GM19463 (cell line): Measurements from ENCODE around the gene SLC7A4.

ENCODE experiments used
- ATAC-seq: cut with Tn5 transposase; IDR thresholded peaks from one replicate; pipeline ENCODE4 v1.9.1; 2021; ENCODE audit warnings: mild to moderate bottlenecking, moderate library complexity; ENCODE audit not compliant: unreplicated experiment

The SLC7A4 gene

DNA sequence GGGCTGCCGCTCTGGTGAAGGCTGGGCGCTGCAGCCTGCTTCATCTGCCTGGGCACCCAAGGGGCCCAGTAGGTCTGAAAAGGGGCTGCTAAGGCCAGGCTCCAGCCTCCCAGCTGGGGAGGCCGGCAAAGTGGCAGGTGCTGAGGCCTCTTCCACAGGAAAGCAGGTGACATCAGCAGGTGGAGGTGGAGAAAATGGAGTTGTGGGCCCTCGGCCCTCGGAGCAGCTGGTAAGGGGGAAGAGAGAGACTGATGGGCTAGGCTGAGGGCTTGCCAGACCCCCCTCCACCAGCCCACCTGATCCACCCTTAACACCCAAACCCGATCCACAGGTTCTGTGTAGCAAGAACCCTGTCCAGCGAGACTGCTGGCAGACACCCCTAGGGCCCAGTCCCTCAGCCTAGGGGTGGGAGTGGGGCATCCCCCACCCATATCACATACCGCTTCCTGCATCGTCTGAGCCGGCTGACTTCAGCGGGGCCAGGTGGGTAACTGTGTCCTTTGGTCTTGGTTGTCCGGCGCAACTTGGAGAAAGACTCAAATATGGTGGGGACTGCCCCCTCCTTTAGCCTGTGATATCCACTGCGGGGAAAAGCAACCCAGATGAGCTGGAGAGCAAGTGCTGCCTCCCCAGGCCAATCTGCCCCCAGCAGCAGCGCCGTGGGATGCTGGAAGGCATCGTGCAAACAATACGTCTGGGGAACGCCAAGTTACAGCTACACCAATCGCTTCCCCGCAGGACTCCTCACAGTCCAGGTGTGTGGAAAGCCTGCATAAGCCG, 32.0 kb downstream of the SLC7A4 start:
- ATAC-seq, result no peak

DNA sequence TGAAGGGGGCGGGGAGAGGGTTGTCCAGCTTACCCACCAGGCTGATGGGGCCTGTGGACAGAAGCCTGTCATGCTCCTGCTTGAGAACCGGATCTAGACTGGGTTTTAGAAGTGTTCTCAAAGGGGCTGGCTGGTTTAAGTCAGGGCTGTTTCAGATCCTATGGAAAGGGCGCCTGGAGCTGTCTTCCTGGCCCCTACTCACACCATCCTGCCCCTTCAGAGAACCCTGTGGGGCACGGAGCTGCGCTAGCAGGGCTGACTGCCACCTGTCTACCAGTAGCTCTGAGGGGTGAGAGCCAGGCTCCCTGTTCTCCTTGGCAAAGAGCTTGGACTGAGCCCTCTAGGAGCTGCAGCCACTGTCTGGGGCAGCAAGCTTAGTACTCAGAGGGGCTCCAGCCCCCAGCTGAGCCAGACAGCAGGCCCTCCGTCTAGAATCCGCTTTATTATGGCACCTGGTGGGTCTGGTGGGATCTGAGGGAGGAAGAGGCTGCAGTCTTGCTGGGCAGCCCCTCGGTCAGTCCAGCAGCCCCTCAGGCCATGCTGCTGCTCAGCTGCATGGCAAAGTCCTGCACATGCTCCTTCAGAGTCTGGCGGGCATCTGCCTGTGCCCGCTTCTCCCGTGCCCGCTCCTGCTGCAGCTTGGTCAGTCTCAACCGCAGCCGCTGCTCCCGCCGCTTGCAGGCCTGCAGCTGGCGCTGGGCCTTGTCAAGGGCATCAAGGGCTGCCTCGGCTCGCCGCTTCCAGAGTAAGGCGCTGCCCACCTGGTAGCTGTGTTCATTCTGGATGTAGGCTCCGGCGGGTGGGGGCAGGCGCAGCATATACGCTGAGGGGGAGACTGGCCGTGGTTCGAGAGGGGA, 32.8 kb downstream of the SLC7A4 start:
- no peak for ATAC-seq

DNA sequence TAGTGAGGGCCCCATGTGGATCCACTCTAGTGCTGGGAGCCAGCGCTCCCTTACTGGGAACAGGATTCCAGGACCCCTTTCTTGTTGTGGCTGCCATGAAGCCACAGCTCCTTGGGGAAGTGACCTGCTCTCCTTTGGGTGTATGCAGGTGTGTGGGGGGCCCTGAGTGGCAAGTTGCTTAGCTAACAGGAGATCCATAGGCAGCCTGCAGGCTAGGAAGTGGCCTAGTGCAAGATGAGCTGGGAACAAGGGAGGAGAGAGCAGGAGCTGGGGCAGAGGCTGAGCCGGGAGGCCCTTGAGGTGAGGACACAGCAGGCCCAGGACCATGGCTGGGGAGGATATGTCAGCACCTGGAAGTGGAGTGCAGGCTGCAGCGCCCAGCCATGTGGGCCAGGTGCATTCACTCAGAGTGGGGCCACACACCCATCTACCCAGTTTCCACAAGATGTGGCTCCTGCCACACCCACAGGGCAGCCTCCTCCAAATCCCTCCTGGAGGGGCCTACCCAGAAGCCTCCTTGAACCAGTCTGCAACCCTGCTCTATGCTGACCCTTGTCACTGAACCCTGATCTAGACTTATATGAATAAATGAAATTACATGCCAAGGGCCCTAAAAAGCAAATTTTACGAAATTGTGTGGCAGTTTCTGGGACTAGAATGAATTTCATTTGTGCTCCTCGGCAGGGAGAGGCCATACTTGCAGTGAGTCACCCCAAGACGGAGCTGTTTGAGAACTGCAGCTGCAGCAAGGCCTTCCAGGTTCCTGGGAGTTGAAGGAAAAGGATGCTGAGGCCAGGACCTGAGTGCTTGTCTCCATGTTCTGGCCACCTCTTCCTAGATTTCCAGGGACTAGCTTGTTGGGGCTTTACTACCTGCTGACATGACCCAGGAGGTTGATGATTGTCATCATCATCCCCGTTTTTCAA, 33.7 kb downstream of the SLC7A4 start:
- no peak for ATAC-seq

DNA sequence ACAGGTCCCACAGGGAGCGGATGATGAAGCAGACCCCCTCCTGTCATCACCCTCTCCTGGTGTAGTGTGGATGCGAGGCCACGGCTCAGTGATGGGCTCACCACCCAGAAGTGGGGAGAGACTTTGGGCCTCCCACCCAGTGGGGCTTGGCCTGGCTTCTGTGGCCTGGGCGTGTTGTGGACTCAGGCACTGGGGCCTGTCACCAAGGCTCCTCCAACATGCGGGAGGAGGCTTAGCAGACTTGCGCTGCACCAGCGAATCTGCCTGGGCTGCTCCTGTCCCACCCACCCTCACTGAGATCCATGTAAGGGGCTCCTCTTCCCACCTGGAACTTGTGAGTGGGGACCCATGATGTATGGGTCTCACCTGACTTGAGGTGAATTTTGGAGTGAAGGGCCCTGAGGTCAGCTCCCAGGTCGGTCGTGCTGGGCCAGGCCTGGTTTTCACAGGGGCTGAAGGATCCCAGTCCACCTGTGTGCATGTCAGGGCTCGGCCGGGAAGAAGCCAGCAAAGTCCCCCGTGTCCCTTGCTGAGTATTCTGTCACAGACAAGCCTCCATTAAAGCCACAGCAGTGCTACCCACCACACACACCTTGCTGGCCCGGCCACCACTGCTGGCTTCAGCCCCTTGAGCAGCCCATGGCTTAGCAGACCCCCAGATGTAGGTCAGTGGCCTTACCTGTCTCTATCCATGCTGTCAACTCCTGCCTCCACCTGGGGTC, 34.7 kb downstream of the SLC7A4 start:
- ATAC-seq, result no peak

DNA sequence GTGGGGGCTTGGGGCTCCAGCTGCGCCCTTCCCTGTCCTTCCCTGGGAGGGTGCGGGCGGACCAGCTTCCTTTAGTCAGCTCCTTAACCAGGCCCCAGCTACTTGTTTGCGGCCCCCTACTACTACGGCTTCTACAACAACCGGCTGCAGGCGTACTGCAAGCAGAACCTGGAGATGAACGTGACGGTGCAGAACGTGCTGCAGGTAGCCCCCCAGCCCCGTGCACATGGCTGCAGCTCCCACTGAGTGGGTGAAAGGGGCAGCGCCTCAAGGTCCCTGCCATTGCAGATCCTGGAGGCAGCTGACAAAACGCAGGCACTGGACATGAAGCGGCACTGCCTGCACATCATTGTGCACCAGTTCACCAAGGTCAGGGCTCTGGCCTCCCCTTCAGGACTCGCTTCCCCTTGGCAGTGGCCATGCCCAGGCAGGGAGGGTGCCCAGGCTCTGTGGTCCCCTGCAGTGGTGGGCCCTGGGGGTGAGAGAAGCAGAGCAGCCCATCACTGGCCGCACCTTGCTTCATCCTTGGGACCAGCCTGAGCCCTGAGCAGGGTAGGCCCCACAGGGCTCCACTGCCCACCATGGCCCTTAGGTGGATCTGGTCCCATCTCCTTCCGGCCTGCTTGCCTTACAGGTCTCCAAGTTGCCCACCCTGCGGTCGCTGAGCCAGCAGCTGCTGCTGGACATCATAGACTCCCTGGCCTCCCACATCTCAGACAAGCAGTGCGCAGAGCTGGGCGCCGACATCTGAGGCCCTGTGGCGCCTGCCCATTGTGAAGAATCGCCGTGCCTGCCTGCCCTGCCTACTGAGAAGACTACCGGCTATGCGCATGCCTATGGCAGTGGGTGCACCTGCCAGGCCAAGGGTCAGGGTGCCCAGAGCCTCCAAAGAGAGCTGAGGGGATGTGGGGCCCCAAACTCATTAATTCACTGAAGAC, 35.5 kb downstream of the SLC7A4 start:
- no peak for ATAC-seq

DNA sequence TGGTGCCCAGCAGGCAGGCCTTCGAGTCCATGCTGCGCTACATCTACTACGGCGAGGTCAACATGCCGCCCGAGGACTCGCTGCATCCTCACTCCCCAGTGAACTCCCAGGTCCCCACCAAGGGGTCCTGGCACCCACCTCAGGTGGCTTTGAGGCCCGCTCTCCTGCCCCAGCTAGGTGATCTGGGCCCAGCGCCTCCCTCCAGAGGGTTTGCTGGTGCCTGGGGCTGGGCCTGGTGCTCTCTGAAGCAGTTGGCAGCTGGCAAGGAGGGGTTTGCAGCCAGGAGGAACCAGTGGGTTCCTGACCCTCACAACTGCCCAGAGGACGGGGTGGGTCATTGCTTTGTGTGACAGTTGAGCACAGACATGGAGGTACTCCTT, 36.3 kb downstream of the SLC7A4 start:
- ATAC-seq, result no peak

DNA sequence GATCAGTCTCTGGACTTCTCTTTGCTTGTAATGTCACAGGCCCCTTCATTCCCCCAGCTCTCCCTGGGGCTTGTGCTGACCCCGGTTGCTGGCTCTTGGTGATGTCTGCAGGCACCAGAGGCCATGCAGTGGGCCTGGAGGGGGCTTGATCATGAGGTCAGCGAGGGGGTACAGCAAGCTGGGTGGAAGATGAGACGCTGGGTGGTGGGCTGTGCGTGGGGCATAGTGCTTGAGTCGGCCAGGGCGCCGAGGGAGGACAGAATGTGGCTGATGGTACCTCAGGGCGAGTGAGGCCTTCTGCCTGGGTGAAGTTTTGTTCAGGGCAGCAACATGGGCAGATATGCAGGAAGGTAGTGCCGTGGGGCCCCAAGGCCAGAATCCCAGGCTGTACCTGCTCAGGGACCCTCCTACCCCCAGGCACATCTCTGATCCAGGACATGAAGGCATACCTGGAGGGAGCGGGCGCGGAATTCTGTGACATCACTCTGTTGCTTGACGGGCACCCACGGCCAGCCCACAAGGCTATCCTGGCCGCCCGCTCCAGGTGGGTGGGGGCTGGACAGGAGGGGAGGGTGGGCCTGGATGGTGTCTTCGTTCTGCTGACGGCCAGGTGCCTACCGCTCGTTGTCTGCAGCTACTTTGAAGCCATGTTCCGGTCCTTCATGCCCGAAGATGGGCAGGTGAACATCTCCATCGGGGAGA, 36.9 kb downstream of the SLC7A4 start:
- no peak for ATAC-seq

DNA sequence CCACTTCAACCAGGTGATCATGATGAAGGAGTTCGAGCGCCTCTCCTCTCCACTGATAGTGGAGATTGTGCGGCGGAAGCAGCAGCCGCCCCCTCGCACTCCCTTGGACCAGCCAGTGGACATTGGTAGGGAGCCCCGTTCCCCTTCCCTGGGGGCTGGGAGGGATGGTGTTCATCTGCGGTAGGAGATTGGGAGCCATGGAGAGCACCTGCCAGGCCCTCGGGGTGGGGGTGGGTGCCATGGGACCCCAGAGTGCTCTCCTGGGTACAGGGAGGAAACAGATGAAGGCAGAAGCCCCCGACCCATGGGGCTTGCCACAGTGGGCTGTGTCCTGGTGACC, 37.5 kb downstream of the SLC7A4 start:
- ATAC-seq, result no peak

DNA sequence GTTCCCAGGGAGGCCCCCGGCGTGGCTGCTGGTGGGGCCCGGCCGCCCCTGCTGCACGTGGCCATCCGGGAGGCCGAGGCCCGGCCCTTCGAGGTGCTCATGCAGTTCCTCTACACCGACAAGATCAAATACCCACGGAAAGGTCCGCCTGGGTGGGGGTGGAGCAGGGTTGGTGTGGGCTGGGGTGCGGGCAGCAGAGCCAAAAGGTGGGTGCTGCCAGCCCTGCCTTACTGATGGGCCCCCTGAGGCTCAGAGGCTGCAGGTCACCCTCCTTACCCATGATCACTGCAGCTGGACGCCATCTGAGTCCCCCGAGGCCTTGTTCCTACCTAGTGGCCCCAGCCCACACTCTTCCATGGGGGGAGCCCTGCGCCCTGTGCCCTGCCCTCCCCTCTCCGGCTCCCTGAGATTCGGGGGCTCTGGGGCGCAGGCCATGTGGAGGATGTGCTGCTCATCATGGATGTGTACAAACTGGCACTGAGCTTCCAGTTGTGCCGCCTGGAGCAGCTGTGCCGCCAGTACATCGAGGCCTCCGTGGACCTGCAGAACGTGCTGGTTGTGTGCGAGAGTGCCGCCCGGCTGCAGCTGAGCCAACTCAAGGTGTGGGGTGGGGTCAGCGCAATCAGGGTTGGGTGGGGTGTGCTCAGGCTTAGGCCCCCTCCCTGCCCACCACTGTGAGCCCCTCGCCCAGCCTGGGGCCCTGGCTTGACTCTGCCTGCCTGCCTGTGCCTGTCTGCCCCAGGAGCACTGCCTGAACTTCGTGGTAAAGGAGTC, 38.0 kb downstream of the SLC7A4 start:
- ATAC-seq, result no peak

DNA sequence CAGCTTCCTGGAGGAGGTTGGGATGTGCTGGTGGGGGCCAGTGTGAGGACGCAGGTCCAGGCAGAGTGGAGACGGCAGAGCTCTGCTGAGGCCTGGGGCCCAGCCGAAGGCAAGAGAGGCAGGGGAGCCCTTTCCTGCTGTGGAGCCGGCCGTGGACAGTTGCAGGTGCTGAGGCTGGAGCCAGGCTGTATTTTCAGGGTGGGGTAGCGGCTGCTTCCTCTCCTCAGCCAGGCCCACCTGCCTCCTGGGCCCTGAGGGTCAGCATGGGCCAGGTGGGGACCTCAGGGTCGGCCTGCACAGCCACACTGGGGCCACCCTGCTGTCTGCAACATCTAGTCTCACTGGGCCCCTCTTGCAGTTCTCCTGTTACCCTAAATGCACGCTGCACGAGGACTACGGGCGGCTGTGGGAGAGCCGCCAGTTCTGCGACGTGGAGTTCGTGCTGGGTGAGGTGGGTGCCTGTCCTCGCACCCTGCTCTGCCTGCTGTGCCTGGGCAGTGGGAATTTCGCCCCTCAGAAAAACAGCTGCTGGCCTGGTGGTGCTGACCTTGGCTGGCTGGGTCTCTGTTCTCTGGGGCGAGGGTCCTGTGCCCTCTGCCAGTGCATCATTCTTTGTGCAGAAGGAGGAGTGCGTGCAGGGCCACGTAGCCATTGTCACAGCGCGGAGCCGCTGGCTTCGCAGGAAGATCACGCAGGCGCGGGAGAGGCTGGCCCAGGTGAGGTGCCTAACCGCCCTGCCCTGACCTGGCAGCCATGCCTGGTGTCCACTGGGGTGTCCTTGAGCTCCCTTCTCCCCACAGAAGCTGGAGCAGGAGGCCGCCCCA, 38.8 kb downstream of the SLC7A4 start:
- ATAC-seq, result no peak

DNA sequence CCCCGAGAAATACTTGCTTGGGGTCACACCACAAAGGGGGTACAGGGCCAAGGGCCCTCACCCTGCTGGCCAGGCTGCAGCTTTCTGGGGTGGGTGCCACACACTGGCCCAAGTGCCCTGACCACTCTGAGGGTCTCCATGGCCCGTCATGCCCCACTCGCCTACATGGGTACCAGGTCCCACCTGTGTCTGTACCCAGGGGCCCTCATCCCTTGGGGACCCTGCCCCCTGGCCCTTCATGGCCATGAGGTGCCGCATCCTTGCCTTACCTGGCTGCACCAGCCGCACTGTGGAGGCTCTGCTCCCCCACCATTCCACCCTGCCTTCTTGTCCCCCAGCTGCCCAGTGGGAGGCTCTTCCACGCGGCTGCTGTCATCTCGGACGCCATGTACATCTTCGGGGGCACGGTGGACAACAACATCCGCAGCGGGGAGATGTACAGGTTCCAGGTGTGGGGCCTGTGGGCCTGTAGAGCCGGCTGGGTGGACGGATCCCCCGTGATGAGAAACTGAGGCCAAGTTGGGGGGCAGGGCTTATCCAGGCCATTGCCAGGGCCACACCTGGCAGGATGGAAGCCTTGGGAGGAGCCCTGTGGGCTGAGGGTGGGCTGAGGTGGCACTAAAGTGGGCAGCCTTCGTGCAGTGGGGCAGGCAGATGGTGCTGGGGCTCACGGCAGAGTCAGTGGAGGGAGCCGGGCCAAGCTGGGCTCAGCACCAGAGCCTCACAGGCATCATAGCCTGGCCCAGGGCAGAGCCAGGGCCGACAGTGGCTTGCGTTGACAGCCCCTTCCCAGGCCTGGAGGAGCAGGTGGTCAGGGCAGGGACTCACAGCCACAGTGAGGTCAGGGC, 39.7 kb downstream of the SLC7A4 start:
- no peak for ATAC-seq

DNA sequence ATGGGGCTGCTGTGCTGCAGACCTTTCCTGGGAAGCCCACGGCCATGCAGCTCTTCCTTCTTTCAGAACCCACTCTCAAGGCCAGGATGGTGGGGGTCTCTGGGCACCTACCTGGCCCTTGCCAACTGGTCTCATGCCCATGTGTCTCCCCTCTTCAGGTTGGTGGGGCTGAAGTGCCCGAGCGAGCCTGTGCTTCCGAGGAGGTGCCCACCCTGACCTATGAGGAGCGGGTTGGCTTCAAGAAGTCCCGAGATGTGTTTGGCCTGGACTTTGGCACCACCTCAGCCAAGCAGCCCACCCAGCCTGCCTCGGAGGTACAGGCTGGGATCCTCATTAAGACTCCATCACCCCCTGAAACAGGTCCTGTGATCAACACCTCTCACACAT, 40.3 kb downstream of the SLC7A4 start:
- ATAC-seq, result no peak

DNA sequence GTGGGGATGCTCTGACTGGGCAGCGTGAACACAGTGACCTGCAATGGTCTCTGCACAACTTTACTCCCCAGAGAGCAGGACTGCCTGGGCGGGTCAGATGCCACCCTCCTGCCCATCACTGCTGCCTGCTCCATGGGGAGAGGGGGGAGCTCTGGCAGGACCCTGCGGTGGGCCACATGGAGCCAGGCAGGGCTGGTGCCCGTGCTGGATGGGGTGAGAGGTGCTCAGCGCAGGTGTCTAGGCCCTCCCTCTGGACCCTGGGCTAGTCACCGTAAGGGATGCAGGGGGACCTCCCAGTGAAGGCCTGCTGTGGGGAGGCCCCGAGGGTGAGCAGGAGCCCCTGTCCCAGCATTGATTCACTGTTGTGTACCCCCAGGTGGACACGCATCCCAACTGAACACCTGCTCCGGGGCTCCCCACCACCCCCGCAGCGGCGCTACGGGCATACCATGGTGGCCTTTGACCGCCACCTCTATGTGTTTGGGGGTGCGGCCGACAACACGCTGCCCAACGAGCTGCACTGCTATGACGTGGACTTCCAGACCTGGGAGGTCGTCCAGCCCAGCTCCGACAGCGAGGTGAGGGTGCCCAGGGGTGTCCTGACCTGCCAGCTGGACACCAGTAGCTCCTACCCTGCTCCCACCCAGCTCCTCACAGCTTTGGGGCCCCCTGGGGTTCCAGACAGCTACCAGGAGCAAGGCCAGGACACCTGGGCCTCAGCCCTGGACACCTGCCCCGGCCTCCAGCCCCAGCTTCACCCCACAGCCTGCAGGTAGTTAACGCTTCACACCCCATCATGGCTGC, 40.9 kb downstream of the SLC7A4 start:
- ATAC-seq, result no peak

DNA sequence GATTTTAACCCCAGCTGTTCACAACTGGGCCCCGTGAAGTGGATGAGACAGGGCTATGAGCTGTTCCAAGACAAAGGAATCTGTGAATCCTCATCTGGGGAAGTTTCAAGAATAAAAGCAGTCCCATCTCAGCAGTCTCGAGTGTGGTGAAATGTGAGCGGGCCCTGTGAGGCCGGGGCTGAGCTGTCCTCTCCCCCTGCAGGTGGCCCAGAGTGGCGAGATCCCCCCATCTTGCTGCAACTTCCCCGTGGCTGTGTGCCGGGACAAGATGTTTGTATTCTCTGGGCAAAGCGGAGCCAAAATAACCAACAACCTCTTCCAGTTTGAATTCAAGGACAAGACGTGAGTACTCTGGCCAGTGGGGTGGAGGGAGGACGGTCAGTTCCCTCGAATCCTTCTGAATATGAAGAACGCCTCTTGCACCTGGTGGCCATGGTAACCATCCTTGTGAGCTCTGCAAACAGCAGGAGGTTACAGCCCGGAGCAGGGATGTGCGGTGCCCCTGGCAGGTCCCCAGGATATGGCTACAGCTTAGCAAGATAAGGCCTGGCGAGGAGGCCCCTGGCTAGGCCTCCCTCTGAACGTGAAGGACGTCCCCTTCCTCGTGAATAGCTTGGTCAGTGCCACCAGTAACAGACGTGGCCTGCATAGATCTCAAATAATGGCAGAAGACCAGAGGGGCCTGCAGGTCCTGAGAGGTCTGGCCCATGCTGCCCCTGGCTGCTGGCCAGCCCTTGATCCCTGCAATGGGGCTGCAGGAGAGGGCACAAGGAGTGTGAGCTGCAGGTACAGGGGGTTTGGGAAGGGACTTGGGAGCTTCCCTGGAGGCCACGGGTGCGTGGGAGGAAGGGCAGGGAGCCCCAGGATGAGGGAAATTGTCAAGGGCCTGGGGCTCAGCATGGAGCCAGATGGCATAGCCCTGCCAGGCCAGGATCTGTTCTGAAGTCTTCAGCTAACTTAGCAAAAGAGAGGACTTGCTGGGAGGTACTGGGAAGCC, 41.9 kb downstream of the SLC7A4 start:
- ATAC-seq, result no peak
